GM23338 (cell line): ENCODE data around the gene CLCN6.

Source experiments
- CREB1 ChIP-seq: fragments of 250-450 bp; sonication (Bioruptor Pico); IDR thresholded peaks from 2 replicates; pipeline ENCODE4 v1.5.0; 2020; ENCODE audit warnings: low read depth, mild to moderate bottlenecking, moderate library complexity
- EZH2 ChIP-seq: fragments of 200-600 bp; sonication (generic); IDR thresholded peaks from one replicate; pipeline ENCODE4 v1.8.0; 2017; ENCODE audit warnings: antibody characterized with exemption, mild to moderate bottlenecking, low read depth; ENCODE audit not compliant: unreplicated experiment
- EZH2phosphoT487 ChIP-seq: fragments of 200-600 bp; sonication (generic); IDR thresholded peaks from one replicate; pipeline ENCODE4 v1.8.1; 2018; ENCODE audit warnings: antibody characterized with exemption; ENCODE audit not compliant: unreplicated experiment
- NANOG ChIP-seq: IDR thresholded peaks from 2 replicates; pipeline ENCODE4 v1.6.1; 2016; ENCODE audit warnings: antibody characterized with exemption, borderline replicate concordance
- POLR2AphosphoS5 ChIP-seq: IDR thresholded peaks from 2 replicates; pipeline ENCODE4 v1.6.1; 2016; ENCODE audit warnings: antibody characterized with exemption, low read depth
- TF ChIP-seq, protein P1 (sequence below), 2 experiments: fragments of 200-600 bp in 1 of 2; sonication (generic) in 1 of 2; conservative IDR thresholded peaks; 2 replicates each; pipeline versions ENCODE4 v1.5.1 to v1.6.1; 2016 to 2017; ENCODE audit warnings: antibody characterized with exemption in 2 of 2, low read depth in 2 of 2, mild to moderate bottlenecking in 2 of 2, moderate library complexity in 1 of 2
- TF ChIP-seq, protein P2 (sequence below): IDR thresholded peaks from one replicate; pipeline ENCODE4 v1.6.1; 2018; ENCODE audit warnings: antibody characterized with exemption; ENCODE audit not compliant: unreplicated experiment

DNA sequence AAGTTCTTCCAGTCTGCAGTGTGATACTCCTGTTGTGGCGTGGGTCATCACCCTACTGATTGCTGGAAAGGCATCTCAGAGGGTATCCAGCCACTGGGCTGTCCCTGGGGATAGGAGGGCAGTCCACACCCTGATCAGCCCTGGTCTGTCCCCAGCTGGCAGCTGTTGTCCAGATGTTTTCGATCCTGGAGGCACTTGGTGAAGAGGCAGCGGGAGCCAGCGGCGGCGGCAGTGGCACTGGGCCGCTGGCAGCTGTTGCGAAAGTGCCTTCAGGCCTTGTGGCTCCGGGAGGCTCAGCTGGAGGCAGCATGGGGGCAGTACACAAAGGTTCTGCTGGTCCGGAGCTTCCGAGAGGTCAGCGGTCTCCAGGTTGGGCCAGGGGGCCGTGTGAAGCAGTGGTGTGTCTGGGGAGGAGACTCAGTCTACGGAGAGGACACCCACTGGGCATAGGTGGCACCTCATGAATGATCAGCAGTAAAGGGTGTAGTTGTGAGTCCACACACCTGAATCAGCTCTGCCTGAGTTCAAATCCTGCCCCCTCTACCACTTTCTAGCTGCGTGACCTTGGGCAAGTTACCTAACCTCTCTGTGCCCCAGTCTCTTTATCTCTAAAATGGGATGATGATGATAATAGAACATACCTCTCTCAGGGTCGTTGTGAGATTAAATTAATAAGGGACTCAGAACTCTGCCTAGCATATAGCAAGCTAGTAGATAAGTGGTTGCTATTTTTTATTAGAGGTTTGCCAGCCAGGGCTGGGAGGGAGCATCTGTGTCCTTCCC lies 37.9 kb upstream of the CLCN6 start:
- no peak for TF ChIP-seq CREB1 (CRISPR knock-in tag)
- TF ChIP-seq, protein P1, sequence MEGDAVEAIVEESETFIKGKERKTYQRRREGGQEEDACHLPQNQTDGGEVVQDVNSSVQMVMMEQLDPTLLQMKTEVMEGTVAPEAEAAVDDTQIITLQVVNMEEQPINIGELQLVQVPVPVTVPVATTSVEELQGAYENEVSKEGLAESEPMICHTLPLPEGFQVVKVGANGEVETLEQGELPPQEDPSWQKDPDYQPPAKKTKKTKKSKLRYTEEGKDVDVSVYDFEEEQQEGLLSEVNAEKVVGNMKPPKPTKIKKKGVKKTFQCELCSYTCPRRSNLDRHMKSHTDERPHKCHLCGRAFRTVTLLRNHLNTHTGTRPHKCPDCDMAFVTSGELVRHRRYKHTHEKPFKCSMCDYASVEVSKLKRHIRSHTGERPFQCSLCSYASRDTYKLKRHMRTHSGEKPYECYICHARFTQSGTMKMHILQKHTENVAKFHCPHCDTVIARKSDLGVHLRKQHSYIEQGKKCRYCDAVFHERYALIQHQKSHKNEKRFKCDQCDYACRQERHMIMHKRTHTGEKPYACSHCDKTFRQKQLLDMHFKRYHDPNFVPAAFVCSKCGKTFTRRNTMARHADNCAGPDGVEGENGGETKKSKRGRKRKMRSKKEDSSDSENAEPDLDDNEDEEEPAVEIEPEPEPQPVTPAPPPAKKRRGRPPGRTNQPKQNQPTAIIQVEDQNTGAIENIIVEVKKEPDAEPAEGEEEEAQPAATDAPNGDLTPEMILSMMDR (conservative IDR thresholded peaks at IDR 0.05; ENCODE audit: low read depth in 2 of 2), result no peak
- TF ChIP-seq POLR2AphosphoS5, result no peak
- TF ChIP-seq EZH2, result no peak
- TF ChIP-seq, protein P2, sequence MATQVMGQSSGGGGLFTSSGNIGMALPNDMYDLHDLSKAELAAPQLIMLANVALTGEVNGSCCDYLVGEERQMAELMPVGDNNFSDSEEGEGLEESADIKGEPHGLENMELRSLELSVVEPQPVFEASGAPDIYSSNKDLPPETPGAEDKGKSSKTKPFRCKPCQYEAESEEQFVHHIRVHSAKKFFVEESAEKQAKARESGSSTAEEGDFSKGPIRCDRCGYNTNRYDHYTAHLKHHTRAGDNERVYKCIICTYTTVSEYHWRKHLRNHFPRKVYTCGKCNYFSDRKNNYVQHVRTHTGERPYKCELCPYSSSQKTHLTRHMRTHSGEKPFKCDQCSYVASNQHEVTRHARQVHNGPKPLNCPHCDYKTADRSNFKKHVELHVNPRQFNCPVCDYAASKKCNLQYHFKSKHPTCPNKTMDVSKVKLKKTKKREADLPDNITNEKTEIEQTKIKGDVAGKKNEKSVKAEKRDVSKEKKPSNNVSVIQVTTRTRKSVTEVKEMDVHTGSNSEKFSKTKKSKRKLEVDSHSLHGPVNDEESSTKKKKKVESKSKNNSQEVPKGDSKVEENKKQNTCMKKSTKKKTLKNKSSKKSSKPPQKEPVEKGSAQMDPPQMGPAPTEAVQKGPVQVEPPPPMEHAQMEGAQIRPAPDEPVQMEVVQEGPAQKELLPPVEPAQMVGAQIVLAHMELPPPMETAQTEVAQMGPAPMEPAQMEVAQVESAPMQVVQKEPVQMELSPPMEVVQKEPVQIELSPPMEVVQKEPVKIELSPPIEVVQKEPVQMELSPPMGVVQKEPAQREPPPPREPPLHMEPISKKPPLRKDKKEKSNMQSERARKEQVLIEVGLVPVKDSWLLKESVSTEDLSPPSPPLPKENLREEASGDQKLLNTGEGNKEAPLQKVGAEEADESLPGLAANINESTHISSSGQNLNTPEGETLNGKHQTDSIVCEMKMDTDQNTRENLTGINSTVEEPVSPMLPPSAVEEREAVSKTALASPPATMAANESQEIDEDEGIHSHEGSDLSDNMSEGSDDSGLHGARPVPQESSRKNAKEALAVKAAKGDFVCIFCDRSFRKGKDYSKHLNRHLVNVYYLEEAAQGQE, result no peak
- no peak for TF ChIP-seq EZH2phosphoT487
- TF ChIP-seq NANOG, result no peak
